ENCODE data around the gene KSR2.

Gene KSR2

GRCh38 chr12:117684471-117684870 lies 284.3 kb downstream of the KSR2 start:
- peaks cover 55% of the 10 kb centered on the region for H3K4me1 Mint-ChIP-seq
- no peak for TF ChIP-seq CTCF (IDR thresholded peaks at IDR 0.05)
- H3K36me3 Mint-ChIP-seq (ENCODE audit: low read depth), result no peaks in the 10 kb centered on the region
- peak overlapping the region; percentile 98 for H3K27ac Mint-ChIP-seq
- H3K4me3 Mint-ChIP-seq, result no peak overlapping the region
- H3K9me3 Mint-ChIP-seq, result no peaks in the 10 kb centered on the region
- no peak for DNase-seq
- H3K27me3 Mint-ChIP-seq (ENCODE audit: low read depth, poor library complexity), result peaks cover 14% of the 10 kb centered on the region

GRCh38 chr12:117680312-117680711 lies 288.5 kb downstream of the KSR2 start:
- no peak overlapping the region for H3K4me3 Mint-ChIP-seq
- no peak for TF ChIP-seq CTCF (IDR thresholded peaks at IDR 0.05)
- no peaks in the 10 kb centered on the region for H3K36me3 Mint-ChIP-seq (ENCODE audit: low read depth)
- H3K4me1 Mint-ChIP-seq, result peaks cover 30% of the 10 kb centered on the region
- H3K9me3 Mint-ChIP-seq, result peaks cover 4% of the 10 kb centered on the region
- no peak for DNase-seq
- peaks cover 32% of the 10 kb centered on the region for H3K27me3 Mint-ChIP-seq (ENCODE audit: low read depth, poor library complexity)
- H3K27ac Mint-ChIP-seq, result no peak overlapping the region

- peaks cover 25% of the 10 kb centered on the region for H3K4me1 Mint-ChIP-seq
Observed at GRCh38 chr12:117679776-117680175, 289.0 kb downstream of the KSR2 start.

GRCh38 chr12:117674763-117675162 lies 294.0 kb downstream of the KSR2 start:
- TF ChIP-seq CTCF (IDR thresholded peaks at IDR 0.05), result no peak
- H3K27me3 Mint-ChIP-seq (ENCODE audit: low read depth, poor library complexity), result peaks cover 58% of the 10 kb centered on the region
- no peak overlapping the region for H3K4me3 Mint-ChIP-seq

More at GRCh38 chr12:117679776-117680175, 289.0 kb downstream of the KSR2 start:
- Mint-ChIP-seq H3K27ac (no peak overlapping the region), H3K4me3 (no peak overlapping the region), H3K27me3 (ENCODE audit: low read depth, poor library complexity) (peaks cover 33% of the 10 kb centered on the region), H3K9me3 (peaks cover 4% of the 10 kb centered on the region), H3K36me3 (ENCODE audit: low read depth) (no peaks in the 10 kb centered on the region)
- DNase-seq, result no peak
- no peak for TF ChIP-seq CTCF (IDR thresholded peaks at IDR 0.05)

GRCh38 chr12:117674313-117674712 lies 294.5 kb downstream of the KSR2 start:
- no peak for TF ChIP-seq CTCF (IDR thresholded peaks at IDR 0.05)
- DNase-seq, result no peak
- no peak overlapping the region for H3K4me3 Mint-ChIP-seq
- no peak overlapping the region for H3K27ac Mint-ChIP-seq
- H3K4me1 Mint-ChIP-seq, result no peaks in the 10 kb centered on the region
- H3K9me3 Mint-ChIP-seq, result peaks cover 4% of the 10 kb centered on the region
- H3K36me3 Mint-ChIP-seq (ENCODE audit: low read depth), result no peaks in the 10 kb centered on the region
- peaks cover 58% of the 10 kb centered on the region for H3K27me3 Mint-ChIP-seq (ENCODE audit: low read depth, poor library complexity)

More at GRCh38 chr12:117674763-117675162, 294.0 kb downstream of the KSR2 start:
- Mint-ChIP-seq H3K36me3 (ENCODE audit: low read depth) (no peaks in the 10 kb centered on the region), H3K27ac (no peak overlapping the region), H3K4me1 (no peaks in the 10 kb centered on the region), H3K9me3 (peaks cover 4% of the 10 kb centered on the region)
- no peak for DNase-seq

GRCh38 chr12:117671734-117672133 lies 297.1 kb downstream of the KSR2 start:
- Mint-ChIP-seq H3K27ac (no peak overlapping the region), H3K4me3 (no peak overlapping the region), H3K9me3 (peaks cover 4% of the 10 kb centered on the region), H3K4me1 (no peaks in the 10 kb centered on the region), H3K36me3 (ENCODE audit: low read depth) (no peaks in the 10 kb centered on the region), H3K27me3 (ENCODE audit: low read depth, poor library complexity) (peaks cover 74% of the 10 kb centered on the region)
- TF ChIP-seq CTCF (IDR thresholded peaks at IDR 0.05), result peak; percentile 53
- peak; percentile 72 for DNase-seq
